MCF 10A (cell line): ENCODE measurements around the gene MROH2A. TPM values are rescaled to one million over a fixed set of nuclear protein-coding genes. Genes with fewer than 3 reads are reported as not detected.
"Not testable (repeated sequence)": the region's sequence is repeated elsewhere in the genome, so short reads cannot be mapped to it uniquely, and the experiment has no call there.

ENCODE experiments used
- BruUV-seq: library from RNA; stranded (reverse); fragments of 400-500 nt; replicated peaks from 2 replicates; lab custom pipeline; 2021; lab: Mats Ljungman, UMichigan
- CTCF ChIA-PET: fragments of 300-600 bp; sonication (Branson Sonifier 250); formaldehyde crosslinking; extraction: SDS; loops from one replicate; lab custom pipeline; 2021; ENCODE audit warnings: antibody characterized with exemption, inconsistent platforms; lab: Yijun Ruan, JAX
- POLR2A ChIA-PET: fragments of 300-600, 350-650 bp; sonication (Branson Sonifier 250); formaldehyde crosslinking; extraction: SDS; loops from one replicate; lab custom pipeline; 2020; ENCODE audit warnings: antibody characterized with exemption, inconsistent platforms; lab: Yijun Ruan, JAX
- DNase-seq: peaks from one replicate; pipeline ENCODE4 v3.0.0-alpha.2; 2018; ENCODE audit not compliant: unreplicated experiment
- H3K27ac Mint-ChIP-seq: one replicate; pipeline ENCODE4 v1.8.0; 2022; ENCODE audit warnings: mild to moderate bottlenecking, low read depth, mixed read lengths; ENCODE audit not compliant: unreplicated experiment
- H3K27me3 Mint-ChIP-seq: one replicate; pipeline ENCODE4 v1.8.0; 2022; ENCODE audit warnings: mixed read lengths; ENCODE audit not compliant: insufficient read depth, unreplicated experiment
- H3K36me3 Mint-ChIP-seq: one replicate; pipeline ENCODE4 v1.8.0; 2022; ENCODE audit warnings: mild to moderate bottlenecking, moderate library complexity, mixed read lengths; ENCODE audit not compliant: insufficient read depth, unreplicated experiment
- H3K4me1 Mint-ChIP-seq: one replicate; pipeline ENCODE4 v1.8.0; 2022; ENCODE audit warnings: mixed read lengths; ENCODE audit not compliant: insufficient read depth, unreplicated experiment
- H3K4me3 Mint-ChIP-seq: one replicate; pipeline ENCODE4 v1.8.0; 2022; ENCODE audit warnings: mild to moderate bottlenecking, moderate library complexity, mixed read lengths; ENCODE audit not compliant: unreplicated experiment
- H3K9me3 Mint-ChIP-seq: one replicate; pipeline ENCODE4 v1.8.0; 2022; ENCODE audit warnings: mixed read lengths; ENCODE audit not compliant: unreplicated experiment
- CTCF ChIP-seq: fragments of 200-600 bp; IDR thresholded peaks from one replicate; pipeline ENCODE4 v1.8.0; 2022; ENCODE audit warnings: antibody characterized with exemption, mild to moderate bottlenecking; ENCODE audit not compliant: unreplicated experiment
- intact Hi-C: fragments of 100-400 bp; cut with micrococcal nuclease; formaldehyde crosslinking; loops from 2 replicates; pipeline ENCODE4 v1.14.1; 2022
- total RNA-seq: library from RNA; stranded (reverse); gene quantifications from 2 replicates; pipeline ENCODE4 v1.2.3, GENCODE V29; 2022

Gene MROH2A
- total RNA-seq, 1 experiment from 2014 or later, result not detected

- no peak for TF ChIP-seq CTCF
- no peaks in the 10 kb centered on the region for H3K36me3 Mint-ChIP-seq
- POLR2A ChIA-PET, result no interaction called here
- H3K27ac Mint-ChIP-seq, result no peak overlapping the region
- intact Hi-C loops, result no loop called here
- no peaks in the 10 kb centered on the region for H3K9me3 Mint-ChIP-seq
- no peaks in the 10 kb centered on the region for H3K27me3 Mint-ChIP-seq
- CTCF ChIA-PET, result no interaction called here
- no peak for DNase-seq
- BruUV-seq, result no TSS peak
- H3K4me3 Mint-ChIP-seq, result no peak overlapping the region
- no peaks in the 10 kb centered on the region for H3K4me1 Mint-ChIP-seq
Observed at GRCh38 chr2:233740870-233741269, 37.3 kb upstream of the MROH2A start.

- ChIA-PET POLR2A (no interaction called here), CTCF (no interaction called here)
- Mint-ChIP-seq H3K27me3 (no peaks in the 10 kb centered on the region), H3K4me3 (no peak overlapping the region), H3K27ac (no peak overlapping the region), H3K4me1 (no peaks in the 10 kb centered on the region), H3K36me3 (no peaks in the 10 kb centered on the region), H3K9me3 (no peaks in the 10 kb centered on the region)
- DNase-seq, result no peak
- TF ChIP-seq CTCF, result no peak
- intact Hi-C loops, result no loop called here
- BruUV-seq, result no TSS peak
Observed at GRCh38 chr2:233743464-233744259, 34.5 kb upstream of the MROH2A start.

DNA sequence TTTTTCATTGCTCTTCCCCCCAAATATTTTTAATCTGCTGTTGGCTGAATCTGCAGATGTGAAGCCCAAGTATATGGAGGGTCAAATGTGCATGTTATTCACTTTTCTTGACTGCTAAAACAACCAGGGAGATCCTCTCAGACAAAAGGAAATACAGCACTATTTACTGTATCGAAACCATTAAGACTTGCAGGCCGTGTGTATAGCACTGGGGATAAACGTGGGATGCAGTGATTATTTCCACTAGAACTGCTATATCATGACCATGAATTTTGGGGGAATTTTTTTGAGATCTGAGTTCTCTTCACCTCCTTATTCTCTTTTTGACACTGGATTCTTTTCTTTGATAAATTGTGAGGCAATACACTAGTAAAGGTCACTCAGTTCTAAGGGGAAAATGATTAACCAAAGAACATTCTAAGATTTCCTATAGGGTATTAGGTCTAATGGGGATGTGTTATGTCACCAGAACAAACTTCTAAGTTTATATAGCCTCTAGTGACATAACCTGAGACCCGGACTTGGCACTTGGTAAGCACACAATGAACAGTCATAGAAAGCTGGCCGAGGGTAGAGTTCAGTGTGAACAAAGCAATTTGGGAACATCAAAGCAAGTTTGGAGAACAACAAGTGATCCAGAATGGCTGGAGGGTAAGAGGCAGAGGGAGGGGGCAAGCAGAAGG lies 32.9 kb upstream of the MROH2A start:
- intact Hi-C loops, result no loop called here
- no peaks in the 10 kb centered on the region for H3K27me3 Mint-ChIP-seq
- TF ChIP-seq CTCF, result no peak
- DNase-seq, result no peak
- H3K4me3 Mint-ChIP-seq, result no peak overlapping the region
- CTCF ChIA-PET, result no interaction called here
- H3K4me1 Mint-ChIP-seq, result no peaks in the 10 kb centered on the region
- BruUV-seq, result no TSS peak
- POLR2A ChIA-PET, result no interaction called here
- no peak overlapping the region for H3K27ac Mint-ChIP-seq
- H3K36me3 Mint-ChIP-seq, result no peaks in the 10 kb centered on the region
- peaks cover 7% of the 10 kb centered on the region for H3K9me3 Mint-ChIP-seq

DNA sequence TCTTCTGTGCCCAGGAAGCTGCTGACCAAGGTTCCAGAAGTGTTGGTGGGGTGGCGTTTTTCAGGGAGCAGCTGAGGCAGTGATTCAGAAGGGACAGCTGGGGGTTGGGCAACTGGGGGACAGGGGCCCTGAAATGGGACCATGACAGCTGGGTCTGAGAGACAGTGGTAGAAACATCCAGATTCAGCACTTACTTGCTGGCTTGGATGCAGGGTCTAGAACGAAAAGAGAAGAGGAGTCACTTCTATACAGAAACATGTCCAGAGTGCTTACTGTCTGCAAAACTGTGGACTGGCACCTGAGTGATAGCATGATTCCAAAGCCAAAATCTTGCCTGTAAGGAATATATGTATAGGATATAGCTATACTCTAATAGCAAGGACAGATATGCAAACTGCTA lies 32.3 kb upstream of the MROH2A start:
- H3K27me3 Mint-ChIP-seq, intact Hi-C loops, H3K4me3 Mint-ChIP-seq, H3K27ac Mint-ChIP-seq, H3K36me3 Mint-ChIP-seq, BruUV-seq, CTCF ChIA-PET, H3K4me1 Mint-ChIP-seq, H3K9me3 Mint-ChIP-seq, DNase-seq, POLR2A ChIA-PET: not testable (repeated sequence)
